IMR-90 (cell line): ENCODE data around the gene PGR. TPM values are rescaled to one million over a fixed set of nuclear protein-coding genes. Genes with fewer than 3 reads are reported as not detected.

Experiments used
- ATAC-seq: fragments of 200-7000 bp; cut with Tn5 transposase; 2 replicates; pipeline ENCODE4 v1.9.1; 2020; ENCODE audit warnings: low read depth, mild to moderate bottlenecking, moderate library complexity
- BruUV-seq: library from RNA; stranded (reverse); fragments of 400-500 nt; replicated peaks from 2 replicates; lab custom pipeline; 2021; lab: Mats Ljungman, UMichigan
- CTCF ChIA-PET: fragments of 300-600 bp; formaldehyde crosslinking; extraction: SDS; loops from one replicate; lab custom pipeline; 2021; ENCODE audit warnings: antibody characterized with exemption; lab: Yijun Ruan, JAX
- POLR2A ChIA-PET: fragments of 300-600 bp; sonication (Branson Sonifier 250); formaldehyde crosslinking; loops from one replicate; lab custom pipeline; 2022; ENCODE audit warnings: antibody characterized with exemption; ENCODE audit not compliant: unreplicated experiment; lab: Charles Lee
- DNase-seq: peaks from one replicate; pipeline ENCODE4 v3.0.0; 2013
- H2AFZ ChIP-seq: replicated peaks from 2 replicates; pipeline ENCODE3; 2013; ENCODE audit warnings: low read length, mild to moderate bottlenecking; ENCODE audit not compliant: poor library complexity
- H2AK5ac ChIP-seq: 2 replicates; pipeline ENCODE4 v1.6.1; 2013; ENCODE audit warnings: low read depth, low read length, inconsistent platforms
- H2AK9ac ChIP-seq: replicated peaks from 2 replicates; pipeline ENCODE3; 2013; ENCODE audit warnings: mild to moderate bottlenecking, low read depth, low read length, moderate library complexity; ENCODE audit not compliant: poor library complexity
- H2BK120ac ChIP-seq: 2 replicates; pipeline ENCODE4 v1.6.1; 2013; ENCODE audit warnings: low read depth, low read length, inconsistent platforms
- H2BK15ac ChIP-seq: 3 replicates; pipeline ENCODE4 v1.6.1; 2013; ENCODE audit warnings: low read depth, low read length, inconsistent platforms
- H2BK20ac ChIP-seq: 2 replicates; pipeline ENCODE4 v1.6.1; 2013; ENCODE audit warnings: low read depth, mild to moderate bottlenecking, inconsistent platforms, low read length, moderate library complexity
- H2BK5ac ChIP-seq: 2 replicates; pipeline ENCODE4 v1.6.1; 2013; ENCODE audit warnings: mild to moderate bottlenecking, low read depth, low read length, inconsistent platforms; ENCODE audit not compliant: poor library complexity, severe bottlenecking
- H3K14ac ChIP-seq: replicated peaks from 2 replicates; pipeline ENCODE4 v1.6.1; 2013; ENCODE audit warnings: low read depth, low read length, inconsistent platforms
- H3K18ac ChIP-seq: 2 replicates; pipeline ENCODE4 v1.6.1; 2013; ENCODE audit warnings: low read depth, low read length, control low read depth
- H3K23ac ChIP-seq: 2 replicates; pipeline ENCODE4 v1.6.1; 2013; ENCODE audit warnings: low read depth, low read length, inconsistent platforms
- H3K27ac ChIP-seq: 2 replicates; pipeline ENCODE4 v1.5.1; 2013; ENCODE audit warnings: mild to moderate bottlenecking, control low read depth, low read length; ENCODE audit not compliant: insufficient read depth
- H3K27me3 ChIP-seq: 2 replicates; pipeline ENCODE4 v1.6.1; 2013; ENCODE audit warnings: low read length; ENCODE audit not compliant: control insufficient read depth, insufficient read depth
- H3K36me3 ChIP-seq: 2 replicates; pipeline ENCODE4 v1.6.1; 2013; ENCODE audit warnings: low read length, mixed read lengths; ENCODE audit not compliant: control insufficient read depth, insufficient read depth
- H3K4ac ChIP-seq: 2 replicates; pipeline ENCODE4 v1.6.1; 2013; ENCODE audit warnings: low read depth, low read length, inconsistent platforms
- H3K4me1 ChIP-seq: 2 replicates; pipeline ENCODE4 v1.6.1; 2013; ENCODE audit warnings: low read length, mixed read lengths; ENCODE audit not compliant: control insufficient read depth, insufficient read depth
- H3K4me2 ChIP-seq: 2 replicates; pipeline ENCODE4 v1.6.1; 2013; ENCODE audit warnings: low read depth, mild to moderate bottlenecking, control low read depth, low read length, moderate library complexity
- H3K4me3 ChIP-seq: 2 replicates; pipeline ENCODE4 v1.5.1; 2013; ENCODE audit warnings: low read depth, mild to moderate bottlenecking, control low read depth, low read length, moderate library complexity; ENCODE audit not compliant: insufficient read depth
- H3K56ac ChIP-seq: 2 replicates; pipeline ENCODE4 v1.6.1; 2013; ENCODE audit warnings: low read length, inconsistent platforms; ENCODE audit not compliant: insufficient read depth; ENCODE audit errors: extremely low read depth
- H3K79me1 ChIP-seq, 2 experiments: 2 replicates each; pipeline ENCODE4 v1.6.1; 2013; ENCODE audit warnings: low read length in 2 of 2, inconsistent platforms in 1 of 2, low read depth in 1 of 2
- H3K9ac ChIP-seq: 2 replicates; pipeline ENCODE4 v1.6.1; 2013; ENCODE audit warnings: low read depth, low read length, control low read depth
- H3K9me1 ChIP-seq: 2 replicates; pipeline ENCODE4 v1.6.1; 2013; ENCODE audit warnings: low read length, inconsistent platforms; ENCODE audit not compliant: insufficient read depth
- H3K9me3 ChIP-seq: 2 replicates; pipeline ENCODE4 v1.6.1; 2013; ENCODE audit warnings: low read length; ENCODE audit not compliant: control insufficient read depth, insufficient read depth
- H4K20me1 ChIP-seq: 2 replicates; pipeline ENCODE4 v1.6.1; 2013; ENCODE audit warnings: low read length, inconsistent platforms; ENCODE audit not compliant: insufficient read depth
- H4K5ac ChIP-seq: 2 replicates; pipeline ENCODE4 v1.6.1; 2013; ENCODE audit warnings: mild to moderate bottlenecking, low read depth, low read length, control low read depth
- H4K8ac ChIP-seq, 2 experiments: 2 replicates each; pipeline ENCODE4 v1.6.1; 2013; ENCODE audit warnings: low read depth in 2 of 2, low read length in 2 of 2, control low read depth in 1 of 2, inconsistent platforms in 1 of 2
- H4K91ac ChIP-seq: 2 replicates; pipeline ENCODE4 v1.6.1; 2013; ENCODE audit warnings: low read depth, low read length, inconsistent platforms; ENCODE audit not compliant: insufficient read depth
- BHLHE40 ChIP-seq: fragments of 150-350 bp; IDR thresholded peaks from 2 replicates; pipeline ENCODE4 v1.6.1; 2016; ENCODE audit warnings: mild to moderate bottlenecking, low read depth, low read length
- CEBPB ChIP-seq: IDR thresholded peaks from 2 replicates; pipeline ENCODE4 v1.6.1; 2012; ENCODE audit warnings: low read depth, low read length, improper control_type of control experiment
- MAFK ChIP-seq: IDR thresholded peaks from 2 replicates; pipeline ENCODE4 v1.6.1; 2012; ENCODE audit warnings: low read depth, low read length, improper control_type of control experiment
- MAZ ChIP-seq: IDR thresholded peaks from 2 replicates; pipeline ENCODE4 v1.6.1; 2012; ENCODE audit warnings: low read depth, mild to moderate bottlenecking, low read length, improper control_type of control experiment, moderate library complexity, borderline replicate concordance
- MXI1 ChIP-seq: IDR thresholded peaks from 2 replicates; pipeline ENCODE4 v1.6.1; 2012; ENCODE audit warnings: low read depth, mild to moderate bottlenecking, low read length, moderate library complexity, borderline replicate concordance
- POLR2A ChIP-seq: IDR thresholded peaks from 2 replicates; pipeline ENCODE4 v1.6.1; 2012; ENCODE audit warnings: mild to moderate bottlenecking, low read depth, low read length
- RAD21 ChIP-seq: IDR thresholded peaks from 2 replicates; pipeline ENCODE4 v1.6.1; 2012; ENCODE audit warnings: low read length, improper control_type of control experiment
- RFX5 ChIP-seq: IDR thresholded peaks from 2 replicates; pipeline ENCODE4 v1.8.0; 2012; ENCODE audit warnings: low read depth, mild to moderate bottlenecking, low read length, moderate library complexity
- SMC3 ChIP-seq: fragments of 150-350 bp; IDR thresholded peaks from 2 replicates; pipeline ENCODE4 v1.6.1; 2016; ENCODE audit warnings: low read depth, mild to moderate bottlenecking, antibody characterized with exemption, low read length, moderate library complexity
- WGBS, 2 experiments: methylation state at CpG; one replicate each; pipeline versions ENCODE4 v1.1.5 to v1.1.7; 2013; ENCODE audit warnings: missing lambda C conversion rate in 2 of 2; ENCODE audit not compliant: insufficient read length in 1 of 2; ENCODE audit errors: extremely low coverage in 2 of 2; 5-methylcytosine and 5-hydroxymethylcytosine counted together
- dilution Hi-C: fragments of 300-500 bp; cut with HindIII; formaldehyde crosslinking; loops from one replicate; pipeline ENCODE4 v1.14.3; 2018; ENCODE audit warnings: low sequenced_read_pairs; ENCODE audit not compliant: unreplicated experiment
- in situ Hi-C: fragments of 300-500 bp; cut with MboI; formaldehyde crosslinking; loops from 3 replicates; pipeline ENCODE4 v1.14.3; 2019; ENCODE audit warnings: low sequenced_read_pairs, inconsistent platforms, mixed read lengths
- intact Hi-C: fragments of 100-400 bp; cut with micrococcal nuclease; formaldehyde crosslinking; loops from 2 replicates; pipeline ENCODE4 v1.10.0; 2022
- polyA plus RNA-seq, 3 experiments: library from polyadenylated mRNA; depleted of rRNA; stranded (reverse); fragments of >200 nt; gene quantifications; 2 replicates each; pipeline ENCODE4 v1.2.3, GENCODE V29; 2012; ENCODE audit warnings: low replicate concordance in 1 of 3
- total RNA-seq: library from RNA; depleted of rRNA; stranded (reverse); fragments of >200 nt; gene quantifications from 2 replicates; pipeline ENCODE4 v1.2.3, GENCODE V29; 2012
- TF ChIP-seq, protein P1 (sequence below): fragments of 150-350 bp; IDR thresholded peaks from 2 replicates; pipeline ENCODE4 v1.6.1; 2017; ENCODE audit warnings: mild to moderate bottlenecking, antibody characterized with exemption, low read length, low read depth

The PGR gene
- total and polyA plus RNA-seq, 2 of the 4 experiments (the other 2 are of a cell fraction), result under 0.01 TPM; not detected in 1

GRCh38 chr11:100981196-100981824 is 148.3 kb downstream of the PGR start:
- Histone ChIP-seq H2AK5ac (no peak overlapping the region), H3K4me2 (no peak overlapping the region), H2AFZ (no peak overlapping the region), H2BK15ac (no peak overlapping the region), H3K56ac (no peak overlapping the region), H3K9me1 (no peaks in the 10 kb centered on the region; the same call in 1 of the 2 replicates), H3K4me3 (no peak overlapping the region), H3K14ac (no peak overlapping the region), H4K8ac (no peak overlapping the region), H4K5ac (no peak overlapping the region), H3K23ac (no peak overlapping the region), H4K91ac (no peak overlapping the region), H2AK9ac (no peak overlapping the region), H2BK120ac (no peak overlapping the region), H3K9ac (no peak overlapping the region), H3K79me1 (no peaks in the 10 kb centered on the region), H3K27me3 (no peaks in the 10 kb centered on the region), H2BK20ac (no peak overlapping the region), H3K18ac (no peak overlapping the region), H4K20me1 (no peaks in the 10 kb centered on the region), H3K4ac (no peak overlapping the region), H3K27ac (no peak overlapping the region), H2BK5ac (no peak overlapping the region), H3K4me1 (no peaks in the 10 kb centered on the region), H3K9me3 (no peaks in the 10 kb centered on the region), H3K36me3 (peaks cover 4% of the 10 kb centered on the region; the same call in 1 of the 2 replicates)
- ChIA-PET CTCF (interaction anchor here (0.7 to 1.4 kb wide), 2 partner anchors 8 to 343 kb away, joined by 3 read pairs; no protein-coding TSS in a partner anchor), POLR2A (no interaction called here)
- in situ Hi-C loops, result no loop called here
- ATAC-seq, result no peak
- TF ChIP-seq MXI1 (no peak), MAZ (no peak), SMC3 (no peak), RFX5 (no peak), BHLHE40 (no peak), MAFK (no peak), CEBPB (no peak), RAD21 (no peak), POLR2A (no peak)
- TF ChIP-seq, protein P1, sequence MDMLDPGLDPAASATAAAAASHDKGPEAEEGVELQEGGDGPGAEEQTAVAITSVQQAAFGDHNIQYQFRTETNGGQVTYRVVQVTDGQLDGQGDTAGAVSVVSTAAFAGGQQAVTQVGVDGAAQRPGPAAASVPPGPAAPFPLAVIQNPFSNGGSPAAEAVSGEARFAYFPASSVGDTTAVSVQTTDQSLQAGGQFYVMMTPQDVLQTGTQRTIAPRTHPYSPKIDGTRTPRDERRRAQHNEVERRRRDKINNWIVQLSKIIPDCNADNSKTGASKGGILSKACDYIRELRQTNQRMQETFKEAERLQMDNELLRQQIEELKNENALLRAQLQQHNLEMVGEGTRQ, result no peak
- no peak for DNase-seq
- no TSS peak for BruUV-seq
- dilution Hi-C loops, result no loop called here
- WGBS, 2 experiments, result no CpG with 5 or more reads among the region's 1 CpG
- intact Hi-C loops, result no loop called here
